HepG2 (cell line): ENCODE measurements around the gene NFATC3. TPM values are rescaled to one million over a fixed set of nuclear protein-coding genes. Genes with fewer than 3 reads are reported as not detected.

Experiments
- AGO1 ChIP-seq: fragments of 200-400 bp; formaldehyde crosslinking; IDR thresholded peaks from 2 replicates; pipeline ENCODE4 v1.6.1; 2017; ENCODE audit warnings: mild to moderate bottlenecking, low read depth, low read length, moderate library complexity; ENCODE audit not compliant: poor library complexity, severe bottlenecking
- AGO2 ChIP-seq: fragments of 200-400 bp; formaldehyde crosslinking; optimal IDR thresholded peaks from 2 replicates; pipeline ENCODE3; 2017; ENCODE audit warnings: mild to moderate bottlenecking, low read depth, low read length, moderate library complexity
- ARNTL ChIP-seq: sonication (generic); formaldehyde crosslinking; IDR thresholded peaks from 2 replicates; pipeline ENCODE4 v1.4.0; 2020; ENCODE audit warnings: mild to moderate bottlenecking, missing genetic modification reagents
- BATF2 ChIP-seq: sonication (generic); formaldehyde crosslinking; IDR thresholded peaks from 2 replicates; pipeline ENCODE4 v1.8.0; 2022; ENCODE audit warnings: mild to moderate bottlenecking, missing genetic modification reagents, moderate library complexity
- CENPBD1 ChIP-seq: sonication (generic); formaldehyde crosslinking; IDR thresholded peaks from 2 replicates; pipeline ENCODE4 v1.8.0; 2022; ENCODE audit warnings: missing genetic modification reagents, low read depth, mild to moderate bottlenecking, borderline replicate concordance
- FOXM1 ChIP-seq: sonication (generic); formaldehyde crosslinking; IDR thresholded peaks from 2 replicates; pipeline ENCODE4 v1.5.0; 2020; ENCODE audit warnings: missing genetic modification reagents
- HDAC6 ChIP-seq: fragments of 200-600 bp; sonication (generic); IDR thresholded peaks from 2 replicates; pipeline ENCODE4 v1.7.0; 2017; ENCODE audit warnings: mild to moderate bottlenecking, antibody characterized with exemption, low read length, low read depth
- LRRFIP1 ChIP-seq: sonication (generic); formaldehyde crosslinking; conservative IDR thresholded peaks from 2 replicates; pipeline ENCODE4 v1.4.0; 2020; ENCODE audit warnings: missing genetic modification reagents
- MTF2 ChIP-seq: sonication (generic); formaldehyde crosslinking; IDR thresholded peaks from 2 replicates; pipeline ENCODE4 v1.5.0; 2020; ENCODE audit warnings: missing genetic modification reagents, borderline replicate concordance
- MZF1 ChIP-seq: sonication (generic); formaldehyde crosslinking; IDR thresholded peaks from 2 replicates; pipeline ENCODE4 v1.8.1; 2023; ENCODE audit warnings: mild to moderate bottlenecking, missing genetic modification reagents, borderline replicate concordance
- NFIB ChIP-seq: sonication (generic); formaldehyde crosslinking; IDR thresholded peaks from 2 replicates; pipeline ENCODE4 v1.9.0; 2021; ENCODE audit warnings: missing genetic modification reagents, mild to moderate bottlenecking, borderline replicate concordance
- SKIL ChIP-seq: sonication (generic); formaldehyde crosslinking; IDR thresholded peaks from 2 replicates; pipeline ENCODE4 v1.8.0; 2022; ENCODE audit warnings: missing genetic modification reagents, mild to moderate bottlenecking, moderate library complexity, borderline replicate concordance
- SMAD1 ChIP-seq: sonication (generic); formaldehyde crosslinking; IDR thresholded peaks from 2 replicates; pipeline ENCODE4 v1.4.0; 2020; ENCODE audit warnings: missing genetic modification reagents, low read depth, mild to moderate bottlenecking, borderline replicate concordance
- THAP11 ChIP-seq: IDR thresholded peaks from 2 replicates; pipeline ENCODE4 v1.6.1; 2016; ENCODE audit warnings: missing biosample characterization, missing genetic modification reagents
- TRIM22 ChIP-seq: fragments of 450-650 bp; IDR thresholded peaks from 2 replicates; pipeline ENCODE4 v1.6.1; 2017
- ZBTB26 ChIP-seq: IDR thresholded peaks from 2 replicates; pipeline ENCODE4 v1.6.1; 2016; ENCODE audit warnings: missing compliant biosample characterization, missing genetic modification reagents, borderline replicate concordance
- ZBTB42 ChIP-seq: sonication (generic); formaldehyde crosslinking; IDR thresholded peaks from 2 replicates; pipeline ENCODE4 v1.5.0; 2020; ENCODE audit warnings: mild to moderate bottlenecking, missing genetic modification reagents
- ZNF510 ChIP-seq: sonication (generic); formaldehyde crosslinking; IDR thresholded peaks from 2 replicates; pipeline ENCODE4 v1.4.0; 2020; ENCODE audit warnings: low read depth, mild to moderate bottlenecking, missing genetic modification reagents
- ZNF670 ChIP-seq: sonication (generic); formaldehyde crosslinking; IDR thresholded peaks from 2 replicates; pipeline ENCODE4 v1.8.0; 2022; ENCODE audit warnings: mild to moderate bottlenecking, missing genetic modification reagents, borderline replicate concordance
- polyA plus RNA-seq, 8 experiments: library from polyadenylated mRNA; depleted of rRNA in 3 of 8; stranded (reverse) in 7 of 8; unstranded in 1 of 8; fragments of >200 nt; fragmentation: Illumina TruSeq in 4 of 8; extraction: Trizol in 4 of 8; gene quantifications; 2 replicates each; pipeline versions ENCODE4 v1.2.1 to v1.2.3, GENCODE V29; 2011 to 2016; ENCODE audit warnings: low read depth in 4 of 8, missing spikeins in 1 of 8, mixed read lengths in 1 of 8; ENCODE audit not compliant: insufficient read depth in 1 of 8
- total RNA-seq, 5 experiments: library from RNA; depleted of rRNA; stranded (reverse); fragments of >200 nt; fragmentation: Illumina TruSeq; extraction: Trizol; gene quantifications; 2 replicates each; pipeline ENCODE4 v1.2.3, GENCODE V29; 2016; ENCODE audit warnings: low read depth in 1 of 5

The NFATC3 gene
- total and polyA plus RNA-seq, 2 of the 13 experiments (the other 11 are each of a cell fraction or from before 2014, with no cell fraction given), result 52.6 to 62.7 TPM

- TF ChIP-seq LRRFIP1 (no peak), ZBTB42 (CRISPR knock-in tag) (0 out of 2 replicates have a peak, but pooled peaks have one; percentile 95), ZNF670 (peak; percentile 98), SKIL (CRISPR knock-in tag) (peak; percentile 86), ARNTL (CRISPR knock-in tag) (peak; percentile 88), TRIM22 (no peak), CENPBD1 (CRISPR knock-in tag) (peak; percentile 94; the same call in 1 of the 2 replicates), BATF2 (CRISPR knock-in tag) (peak; percentile 90; the same call in 1 of the 2 replicates), MTF2 (no peak), AGO1 (peak; percentile 80), SMAD1 (CRISPR knock-in tag) (peak; percentile 29; the same call in 1 of the 2 replicates), THAP11 (CRISPR knock-in tag) (peak; percentile 89), FOXM1 (CRISPR knock-in tag) (peak; percentile 82; the same call in 1 of the 2 replicates), ZNF510 (CRISPR knock-in tag) (peak; percentile 94), MZF1 (peak; percentile 19; the same call in 1 of the 2 replicates), HDAC6 (no peak), ZBTB26 (CRISPR knock-in tag) (peak; percentile 83), NFIB (CRISPR knock-in tag) (no peak), AGO2 (peak; percentile 87)
Observed at GRCh38 chr16:68084504-68085258, 489 bp upstream of the NFATC3 start (continued).
